Hepatocyte (in vitro differentiated cells): Measurements from ENCODE around the gene UBE2I. TPM values are rescaled to one million over a fixed set of nuclear protein-coding genes. Genes with fewer than 3 reads are reported as not detected.

Experiments used
- DNase-seq: peaks from one replicate; pipeline ENCODE4 v3.0.0-alpha.2; 2016; ENCODE audit warnings: low spot score
- H2AFZ ChIP-seq: fragments of 200-600 bp; sonication (generic); 2 replicates; pipeline ENCODE4 v1.6.0; 2016; ENCODE audit warnings: antibody characterized with exemption, mild to moderate bottlenecking
- H3K27ac ChIP-seq: fragments of 200-600 bp; sonication (generic); 2 replicates; pipeline ENCODE4 v1.5.1; 2016; ENCODE audit warnings: mild to moderate bottlenecking
- H3K27me3 ChIP-seq: fragments of 200-600 bp; sonication (generic); 2 replicates; pipeline ENCODE4 v1.6.1; 2016
- H3K36me3 ChIP-seq: fragments of 200-600 bp; sonication (generic); replicated peaks from 2 replicates; pipeline ENCODE4 v1.5.1; 2016; ENCODE audit warnings: low read depth; ENCODE audit not compliant: insufficient read depth
- H3K4me1 ChIP-seq: fragments of 200-600 bp; sonication (generic); 2 replicates; pipeline ENCODE4 v1.5.1; 2016; ENCODE audit warnings: mild to moderate bottlenecking, moderate library complexity; ENCODE audit not compliant: insufficient read depth
- H3K4me2 ChIP-seq: fragments of 200-600 bp; sonication (generic); 2 replicates; pipeline ENCODE4 v1.6.0; 2016
- H3K4me3 ChIP-seq: fragments of 200-600 bp; sonication (generic); 2 replicates; pipeline ENCODE4 v1.5.1; 2016; ENCODE audit warnings: mild to moderate bottlenecking
- H3K79me2 ChIP-seq: fragments of 200-600 bp; sonication (generic); 2 replicates; pipeline ENCODE4 v1.6.0; 2017; ENCODE audit warnings: mild to moderate bottlenecking
- H3K9me2 ChIP-seq: fragments of 200-600 bp; sonication (generic); replicated peaks from 2 replicates; pipeline ENCODE4 v1.6.0; 2017; ENCODE audit warnings: mild to moderate bottlenecking; ENCODE audit not compliant: insufficient read depth
- H3K9me3 ChIP-seq: fragments of 200-600 bp; sonication (generic); 2 replicates; pipeline ENCODE4 v1.5.1; 2016; ENCODE audit warnings: low read depth, mild to moderate bottlenecking
- H4K20me1 ChIP-seq: fragments of 200-600 bp; sonication (generic); 2 replicates; pipeline ENCODE4 v1.6.0; 2016; ENCODE audit warnings: mild to moderate bottlenecking; ENCODE audit not compliant: insufficient read depth, poor library complexity, severe bottlenecking
- CTCF ChIP-seq: fragments of 200-600 bp; sonication (generic); IDR thresholded peaks from 2 replicates; pipeline ENCODE4 v1.5.1; 2016; ENCODE audit warnings: antibody characterized with exemption, mild to moderate bottlenecking; ENCODE audit not compliant: poor library complexity
- EZH2 ChIP-seq: fragments of 200-600 bp; sonication (generic); IDR thresholded peaks from 2 replicates; pipeline ENCODE4 v1.6.1; 2016; ENCODE audit warnings: antibody characterized with exemption, mild to moderate bottlenecking, borderline replicate concordance
- EZH2phosphoT487 ChIP-seq: fragments of 200-600 bp; sonication (generic); IDR thresholded peaks from one replicate; pipeline ENCODE4 v1.6.1; 2018; ENCODE audit warnings: antibody characterized with exemption, mild to moderate bottlenecking, low read depth, moderate library complexity; ENCODE audit not compliant: unreplicated experiment, severe bottlenecking
- WGBS: methylation state at CpG from one replicate; pipeline ENCODE4 v1.1.6; 2016; ENCODE audit warnings: low lambda C conversion rate; ENCODE audit errors: missing lambda C conversion rate; 5-methylcytosine and 5-hydroxymethylcytosine counted together
- polyA plus RNA-seq: library from polyadenylated mRNA; unstranded; fragments of >200 nt; fragmentation: Nextera tagmentation; extraction: Ambion mirVana; gene quantifications from 2 replicates; pipeline ENCODE4 v1.2.1, GENCODE V29; 2016
- total RNA-seq: library from RNA; depleted of rRNA; stranded (reverse); fragments of >200 nt; gene quantifications from 2 replicates; pipeline ENCODE4 v1.2.3, GENCODE V29; 2014

The UBE2I gene
- total and polyA plus RNA-seq, 2 experiments from 2014 or later: 76.0 to 150 TPM

GRCh38 chr16:1311738-1312466 is 2.5 kb downstream of the UBE2I start:
- Histone ChIP-seq H3K79me2 (peaks cover 70% of the 10 kb centered on the region), H3K4me1 (peaks cover 15% of the 10 kb centered on the region), H3K4me2 (peak overlapping the region; percentile 98)

GRCh38 chr16:1312467-1312816 is 3.0 kb downstream of the UBE2I start:
- no peak for TF ChIP-seq CTCF
- no peak for TF ChIP-seq EZH2phosphoT487
- H3K27ac ChIP-seq: peak overlapping the region; percentile 51
- peaks cover 15% of the 10 kb centered on the region for H3K4me1 ChIP-seq
- peaks cover 74% of the 10 kb centered on the region for H3K79me2 ChIP-seq
- no peaks in the 10 kb centered on the region for H3K36me3 ChIP-seq
- H3K4me3 ChIP-seq: no peak overlapping the region
- H2AFZ ChIP-seq: no peak overlapping the region
- no peaks in the 10 kb centered on the region for H3K9me3 ChIP-seq
- peak overlapping the region; percentile 98 for H3K4me2 ChIP-seq
- H3K9me2 ChIP-seq: no peaks in the 10 kb centered on the region
- peaks cover 72% of the 10 kb centered on the region for H4K20me1 ChIP-seq
- H3K27me3 ChIP-seq: no peaks in the 10 kb centered on the region
- 93% methylated on average over 16 of the region's 16 CpGs for WGBS
- DNase-seq: no peak

More at GRCh38 chr16:1311738-1312466, 2.5 kb downstream of the UBE2I start:
- Histone ChIP-seq H2AFZ (no peak overlapping the region), H3K9me2 (no peaks in the 10 kb centered on the region), H3K4me3 (peak overlapping the region; percentile 73), H3K9me3 (no peaks in the 10 kb centered on the region), H3K27ac (peak overlapping the region; percentile 51), H3K36me3 (no peaks in the 10 kb centered on the region), H4K20me1 (peaks cover 71% of the 10 kb centered on the region), H3K27me3 (no peaks in the 10 kb centered on the region)
- WGBS: 72% methylated on average over 34 of the region's 35 CpGs
- DNase-seq: peak; percentile 61
- TF ChIP-seq EZH2phosphoT487 (no peak), EZH2 (no peak), CTCF (no peak)

- no peak for TF ChIP-seq EZH2
- no peak for TF ChIP-seq CTCF
- TF ChIP-seq EZH2phosphoT487: no peak
- Histone ChIP-seq H3K4me1 (peaks cover 15% of the 10 kb centered on the region), H4K20me1 (peaks cover 72% of the 10 kb centered on the region), H3K27me3 (no peaks in the 10 kb centered on the region), H3K4me2 (peak overlapping the region; percentile 98), H3K36me3 (no peaks in the 10 kb centered on the region), H3K9me3 (no peaks in the 10 kb centered on the region), H3K4me3 (no peak overlapping the region), H3K9me2 (no peaks in the 10 kb centered on the region), H3K27ac (no peak overlapping the region), H3K79me2 (peaks cover 77% of the 10 kb centered on the region), H2AFZ (no peak overlapping the region)
- 94% methylated on average over 15 of the region's 15 CpGs for WGBS
- no peak for DNase-seq
Observed at GRCh38 chr16:1312903-1313302, 3.5 kb downstream of the UBE2I start.
